ENCODE results near the gene RHBG. TPM values are rescaled to one million over a fixed set of nuclear protein-coding genes. Genes with fewer than 3 reads are reported as not detected.

Gene RHBG
- total and polyA plus RNA-seq, 11 donors: 0.29 TPM; not detected in 10

DNA sequence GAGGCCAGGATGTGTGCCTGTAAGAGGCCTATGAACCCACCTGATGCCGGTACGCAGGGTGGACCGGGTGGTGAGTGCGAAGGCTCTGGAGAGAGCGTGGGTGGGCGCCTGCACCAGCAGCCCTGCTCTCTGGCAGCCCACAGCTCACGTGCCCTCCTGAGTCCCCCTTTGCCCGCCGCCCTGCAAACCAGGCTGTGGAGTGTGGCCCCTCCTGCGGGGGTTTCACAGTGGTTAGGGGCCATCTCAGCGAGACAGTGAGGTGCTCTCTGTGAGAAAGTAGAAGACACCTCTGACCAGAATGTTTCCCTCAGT, 22.3 kb downstream of the RHBG start:
- peak in 1 of 5 donors; percentile 14 for DNase-seq
- Histone ChIP-seq H3K36me3 (no peaks in the 10 kb centered on the region), H3K4me3 (no peak overlapping the region), H3K27me3 (peaks cover 8 to 54% (median 29%) of the 10 kb centered on the region in 9 donors), H3K9me3 (no peaks in the 10 kb centered on the region), H3K4me1 (peaks cover 0 to 11% (median 2%) of the 10 kb centered on the region in 12 donors), H3K27ac (no peak overlapping the region)
- no peak for ATAC-seq
- no peak for TF ChIP-seq POLR2A (IDR thresholded peaks at IDR 0.05)
- no peak for TF ChIP-seq CTCF (IDR thresholded peaks at IDR 0.05)
- WGBS, 4 donors: 81 to 99% (median 84%) methylated on average over 10 to 11 of the region's 11 CpGs
- intact Hi-C loops (cut with DNase I): no loop called here

- no peak for TF ChIP-seq POLR2A (IDR thresholded peaks at IDR 0.05)
- no peak for TF ChIP-seq CTCF (IDR thresholded peaks at IDR 0.05)
- H3K9me3 ChIP-seq: no peaks in the 10 kb centered on the region
- ATAC-seq (no peak), DNase-seq (no peak)
- intact Hi-C loops (cut with DNase I): no loop called here
- WGBS, 4 donors: 69 to 82% (median 73%) methylated on average over 8 of the region's 8 CpGs
- H3K27ac ChIP-seq: no peak overlapping the region
- no peak overlapping the region for H3K4me3 ChIP-seq
- H3K27me3 ChIP-seq: peaks cover 8 to 53% (median 29%) of the 10 kb centered on the region in 9 donors
- H3K4me1 ChIP-seq: peaks cover 0 to 11% (median 2%) of the 10 kb centered on the region in 12 donors
- H3K36me3 ChIP-seq: no peaks in the 10 kb centered on the region
These were observed 22.7 kb downstream of the RHBG start for GRCh38 chr1:156391701-156392100.

- intact Hi-C loops (cut with DNase I): no loop called here
- no peaks in the 10 kb centered on the region for H3K36me3 ChIP-seq
- H3K27ac ChIP-seq: no peak overlapping the region
- H3K9me3 ChIP-seq: no peaks in the 10 kb centered on the region
- H3K4me3 ChIP-seq: no peak overlapping the region
- peaks cover 0 to 11% (median 2%) of the 10 kb centered on the region in 12 donors for H3K4me1 ChIP-seq
- H3K27me3 ChIP-seq: peaks cover 8 to 46% (median 29%) of the 10 kb centered on the region in 9 donors
- ATAC-seq (no peak), DNase-seq (no peak)
- 77 to 94% (median 86%) methylated on average over 13 of the region's 13 CpGs for WGBS, 4 donors
- TF ChIP-seq CTCF (IDR thresholded peaks at IDR 0.05): no peak
- TF ChIP-seq POLR2A (IDR thresholded peaks at IDR 0.05): no peak
These were observed 23.4 kb downstream of the RHBG start for GRCh38 chr1:156392452-156392853.

DNA sequence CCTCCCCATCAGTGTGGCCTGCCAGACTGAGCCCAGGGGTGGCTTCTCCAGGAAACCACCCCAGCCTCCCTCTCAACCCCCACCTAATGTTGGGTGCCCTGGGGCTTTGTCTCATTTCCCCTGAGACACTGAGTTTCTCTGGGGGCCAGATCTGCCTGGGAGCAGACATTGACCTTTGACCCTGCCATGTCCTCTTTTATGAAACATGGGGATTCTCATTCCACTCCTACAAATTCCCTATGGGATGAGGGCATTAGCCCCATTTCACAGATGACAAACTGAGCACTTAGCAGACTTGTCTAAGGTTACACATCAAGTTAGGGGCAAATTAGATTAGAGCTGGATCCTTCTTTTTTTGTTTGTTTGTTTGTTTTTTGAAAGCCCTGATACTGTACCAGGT, 24.1 kb downstream of the RHBG start:
- no peaks in the 10 kb centered on the region for H3K36me3 ChIP-seq
- peaks cover 7 to 39% (median 22%) of the 10 kb centered on the region in 9 donors for H3K27me3 ChIP-seq
- no peak for TF ChIP-seq POLR2A (IDR thresholded peaks at IDR 0.05)
- DNase-seq (no peak), ATAC-seq (no peak)
- intact Hi-C loops (cut with DNase I): no loop called here
- no peaks in the 10 kb centered on the region for H3K9me3 ChIP-seq
- H3K4me3 ChIP-seq: no peak overlapping the region
- no peak overlapping the region for H3K27ac ChIP-seq
- H3K4me1 ChIP-seq: peaks cover 0 to 7% (median 0%) of the 10 kb centered on the region in 12 donors

DNA sequence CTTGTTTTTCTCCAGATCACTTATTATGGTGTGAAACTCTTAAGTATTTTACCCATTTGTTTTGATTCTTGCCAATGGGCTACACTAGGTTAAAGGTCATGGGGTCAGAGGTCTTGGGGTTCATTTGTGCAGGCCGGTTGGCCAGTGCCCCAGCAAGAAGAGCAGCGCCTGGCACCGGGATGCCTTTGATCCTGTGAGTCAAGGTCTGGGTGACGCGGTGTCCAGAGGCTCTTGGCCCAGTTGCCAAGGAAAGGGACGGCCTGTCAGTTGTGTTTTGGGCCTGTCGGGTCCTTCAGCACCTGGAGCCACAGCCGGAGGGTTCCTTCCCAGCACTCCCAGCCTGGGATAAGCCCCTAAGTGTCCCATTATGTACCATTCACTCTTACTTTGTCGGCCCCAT, 25.1 kb downstream of the RHBG start:
- H3K9me3 ChIP-seq: no peaks in the 10 kb centered on the region
- peaks cover 2 to 30% (median 18%) of the 10 kb centered on the region in 9 donors for H3K27me3 ChIP-seq
- intact Hi-C loops (cut with DNase I): no loop called here
- WGBS, 4 donors: 92 to 96% (median 92%) methylated on average over 9 of the region's 9 CpGs
- ATAC-seq: no peak
- TF ChIP-seq CTCF (IDR thresholded peaks at IDR 0.05) (no peak), POLR2A (IDR thresholded peaks at IDR 0.05) (no peak)
- no peak overlapping the region for H3K4me3 ChIP-seq
- no peaks in the 10 kb centered on the region for H3K36me3 ChIP-seq
- no peak for DNase-seq
- no peak overlapping the region for H3K27ac ChIP-seq
- no peaks in the 10 kb centered on the region for H3K4me1 ChIP-seq
